Spleen (tissue), 11 donors: ENCODE data around the gene WDR62. TPM values are rescaled to one million over a fixed set of nuclear protein-coding genes. Genes with fewer than 3 reads are reported as not detected.

Experiments
- DNase-seq: peaks from one replicate; pipeline ENCODE4 v3.0.0-alpha.2; 2020
- H3K27ac ChIP-seq, 8 donors: fragments of 200-600 bp; sonication (generic) in 7 of 8; 1 replicate in 4 of 8; 2 replicates in 4 of 8; pipeline versions ENCODE4 v1.5.0 to v1.8.0; 2016 to 2021; ENCODE audit warnings: inconsistent platforms in 4 of 8, mild to moderate bottlenecking in 4 of 8, moderate library complexity in 1 of 8
- H3K27me3 ChIP-seq, 7 donors: fragments of 200-600 bp; sonication (generic) in 6 of 7; replicated peaks in 1 of 7; 1 replicate in 4 of 7; 2 replicates in 3 of 7; pipeline versions ENCODE4 v1.5.0 to v1.8.0; 2016 to 2021; ENCODE audit warnings: inconsistent platforms in 3 of 7, mild to moderate bottlenecking in 1 of 7
- H3K36me3 ChIP-seq, 6 donors: fragments of 200-600 bp; sonication (generic) in 5 of 6; 1 replicate in 4 of 6; 2 replicates in 2 of 6; pipeline versions ENCODE4 v1.5.0 to v1.8.0; 2016 to 2021; ENCODE audit warnings: inconsistent platforms in 2 of 6
- H3K4me1 ChIP-seq, 6 donors: fragments of 200-600 bp; sonication (generic) in 5 of 6; 1 replicate in 3 of 6; 2 replicates in 3 of 6; pipeline versions ENCODE4 v1.5.0 to v1.8.0; 2016 to 2021; ENCODE audit warnings: inconsistent platforms in 3 of 6
- H3K4me3 ChIP-seq, 8 donors: fragments of 200-600 bp; sonication (generic) in 7 of 8; 1 replicate in 4 of 8; 2 replicates in 4 of 8; pipeline versions ENCODE4 v1.5.0 to v1.8.0; 2016 to 2021; ENCODE audit warnings: inconsistent platforms in 4 of 8, mild to moderate bottlenecking in 4 of 8, moderate library complexity in 2 of 8
- H3K9me3 ChIP-seq, 8 donors: fragments of 200-600 bp; sonication (generic) in 7 of 8; 1 replicate in 4 of 8; 2 replicates in 4 of 8; pipeline versions ENCODE4 v1.5.0 to v1.8.0; 2016 to 2021; ENCODE audit warnings: inconsistent platforms in 4 of 8
- CTCF ChIP-seq, 11 experiments: fragments of 200-600 bp in 7 of 11; fragments of 450-650 bp in 4 of 11; sonication (generic) in 4 of 11; IDR thresholded peaks in 8 of 11; conservative IDR thresholded peaks in 3 of 11; 1 replicate in 7 of 11; 2 replicates in 4 of 11; pipeline versions ENCODE4 v1.4.0 to v1.8.0; 2016 to 2021; ENCODE audit warnings: antibody characterized with exemption in 11 of 11, inconsistent platforms in 4 of 11, mild to moderate bottlenecking in 1 of 11
- POLR2A ChIP-seq, 3 donors: fragments of 450-650 bp; IDR thresholded peaks; one replicate each; pipeline ENCODE4 v1.5.1; 2017; ENCODE audit warnings: antibody characterized with exemption in 3 of 3, mild to moderate bottlenecking in 1 of 3
- POLR2AphosphoS5 ChIP-seq, 3 donors: sonication (generic); formaldehyde crosslinking; IDR thresholded peaks; one replicate each; pipeline ENCODE4 v1.5.1; 2017; ENCODE audit warnings: antibody characterized with exemption in 3 of 3
- WGBS, 5 donors: extraction: QIAGEN DNeasy Blood & Tissue Kit in 3 of 5; methylation state at CpG; one replicate each; pipeline versions ENCODE4 v1.1.5 to v1.1.7; 2013 to 2018; 5-methylcytosine and 5-hydroxymethylcytosine counted together
- intact Hi-C: fragments of 100-400 bp; cut with DNase I; formaldehyde crosslinking; loops from one replicate; pipeline ENCODE4 v1.15.0; 2023; ENCODE audit warnings: low total_unique reads
- polyA plus RNA-seq, 3 donors: library from polyadenylated mRNA; stranded (reverse); fragments of 200-250 nt; gene quantifications; one replicate each; pipeline ENCODE4 v1.2.1, GENCODE V29; 2013
- total RNA-seq, 7 donors: library from RNA; depleted of rRNA in 3 of 7; stranded (reverse); fragments of >200 nt in 3 of 7; fragmentation: NEBNext Ultra II Directional in 4 of 7; extraction: Animal tissue kit (Norgen Biotek cat#: 25700) in 4 of 7; gene quantifications; one replicate each; pipeline versions ENCODE4 v1.1.0 to v1.2.1, GENCODE V29; 2016 to 2021
- donor health status: healthy with polysubstance abuse.
- donor health status: DM: no; HTN: no; CAD: no; lungs with moderate emphysema.
- donor health status: DM: no; HTN: no; CAD: no.
- donor health status: Bipolar disorder and iron deficiency.
- donor health status: healthy.
- donor health status: DM: no; HTN: no; CAD: no.
- donor health status: DM: yes; HTN: yes; CAD: no.

Gene WDR62
- total and polyA plus RNA-seq, 10 donors: 1.3 to 5.2 (median 2.2) TPM

- intact Hi-C loops: no loop called here
- TF ChIP-seq POLR2AphosphoS5 (IDR thresholded peaks at IDR 0.05): peak; percentile 79 to 89 (median 87)
- no peak for TF ChIP-seq POLR2A (IDR thresholded peaks at IDR 0.05)
- no peak for TF ChIP-seq CTCF (IDR thresholded peaks at IDR 0.05 in 8 of 11, conservative IDR thresholded peaks at IDR 0.05 in 3 of 11)
- H3K27me3 ChIP-seq: no peaks in the 10 kb centered on the region
- H3K27ac ChIP-seq: peak within 1 kb of the TSS; percentile 68 to 97 (median 89)
- WGBS, 5 donors: 19 to 53% (median 31%) methylated on average over 17 to 40 of the region's 40 CpGs
- peak; percentile 87 for DNase-seq
- H3K4me3 ChIP-seq: peak within 1 kb of the TSS; percentile 20 to 69 (median 42)
- H3K36me3 ChIP-seq: peaks cover 0 to 59% (median 33%) of the 10 kb centered on the region in 6 donors
- H3K9me3 ChIP-seq: no peaks in the 10 kb centered on the region
- peaks cover 0 to 38% (median 11%) of the 10 kb centered on the region in 6 donors for H3K4me1 ChIP-seq
Measured at GRCh38 chr19:36152352-36153091, 97.8 kb downstream of the WDR62 start, which contains the start of gene COX7A1. Gene COX7A1, minus strand, starts transcription at chr19:36152447. Its CDS starts 40 bp downstream, at chr19:36152407.

GRCh38 chr19:36153126-36153525 is 98.4 kb downstream of the WDR62 start:
- no peaks in the 10 kb centered on the region for H3K9me3 ChIP-seq

More at GRCh38 chr19:36153126-36153525, 98.4 kb downstream of the WDR62 start:
- TF ChIP-seq CTCF (IDR thresholded peaks at IDR 0.05 in 8 of 11, conservative IDR thresholded peaks at IDR 0.05 in 3 of 11) (no peak), POLR2A (IDR thresholded peaks at IDR 0.05) (no peak), POLR2AphosphoS5 (IDR thresholded peaks at IDR 0.05) (no peak)
- H3K4me1 ChIP-seq: peaks cover 0 to 38% (median 11%) of the 10 kb centered on the region in 6 donors
- peak overlapping the region in 3 of 8 donors; percentile 41 to 69 (median 55) for H3K4me3 ChIP-seq
- peaks cover 0 to 53% (median 27%) of the 10 kb centered on the region in 6 donors for H3K36me3 ChIP-seq
- peak; percentile 20 for DNase-seq
- intact Hi-C loops: no loop called here
- no peaks in the 10 kb centered on the region for H3K27me3 ChIP-seq
- H3K27ac ChIP-seq: peak overlapping the region; percentile 68 to 97 (median 89)
- 89 to 96% (median 93%) methylated on average over 10 of the region's 10 CpGs for WGBS, 5 donors

Other genes starting within 250 kb of the WDR62 start
- not detected for gene PRODH2, start 242.1 kb upstream of the WDR62 start, total RNA-seq
- gene PRODH2, start 242.1 kb upstream of the WDR62 start, polyA plus RNA-seq: under 1 TPM in 1 of 3 donors, not detected in 2; 0.06 TPM
- gene NPHS1, start 202.4 kb upstream of the WDR62 start, total RNA-seq: under 1 TPM in 2 of 7 donors, not detected in 5; 0.20 to 0.60 TPM
- gene NPHS1, start 202.4 kb upstream of the WDR62 start, polyA plus RNA-seq: under 1 TPM; 0.10 to 0.58 (median 0.13) TPM
- gene KIRREL2, start 198.0 kb upstream of the WDR62 start, total RNA-seq: under 1 TPM in 1 of 7 donors, not detected in 6; 0.17 TPM
- gene KIRREL2, start 198.0 kb upstream of the WDR62 start, polyA plus RNA-seq: under 1 TPM; 0.10 to 0.27 (median 0.11) TPM
- 1 to 10 TPM in 3 of 7 donors, under 1 TPM in 2, not detected in 2; 0.57 to 3.6 (median 1.1) TPM for gene APLP1, start 186.3 kb upstream of the WDR62 start, total RNA-seq
- gene APLP1, start 186.3 kb upstream of the WDR62 start, polyA plus RNA-seq: 1 to 10 TPM in 2 of 3 donors, under 1 TPM in 1; 0.99 to 2.6 (median 2.4) TPM
- gene NFKBID, start 154.4 kb upstream of the WDR62 start, total RNA-seq: 10 to 100 TPM; 19.6 to 57.5 (median 30.3) TPM
- 10 to 100 TPM; 12.6 to 19.7 (median 18.1) TPM for gene NFKBID, start 154.4 kb upstream of the WDR62 start, polyA plus RNA-seq
- gene HCST, start 152.4 kb upstream of the WDR62 start, total RNA-seq: 10 to 100 TPM; 31.5 to 80.4 (median 58.2) TPM
- gene HCST, start 152.4 kb upstream of the WDR62 start, polyA plus RNA-seq: 100 to 1,000 TPM; 119 to 130 (median 122) TPM
- gene TYROBP, start 146.6 kb upstream of the WDR62 start, total RNA-seq: 100 to 1,000 TPM; 292 to 747 (median 403) TPM
- 100 to 1,000 TPM; 281 to 446 (median 285) TPM for gene TYROBP, start 146.6 kb upstream of the WDR62 start, polyA plus RNA-seq
- gene LRFN3, start 118.5 kb upstream of the WDR62 start, total RNA-seq: 10 to 100 TPM in 4 of 7 donors, 1 to 10 TPM in 3; 7.8 to 18.2 (median 11.5) TPM
- 1 to 10 TPM in 2 of 3 donors, under 1 TPM in 1; 0.76 to 8.0 (median 1.2) TPM for gene LRFN3, start 118.5 kb upstream of the WDR62 start, polyA plus RNA-seq
- gene SDHAF1, start 59.7 kb upstream of the WDR62 start, total RNA-seq: 10 to 100 TPM; 14.6 to 34.8 (median 16.3) TPM
- 10 to 100 TPM; 26.5 to 35.6 (median 33.6) TPM for gene SDHAF1, start 59.7 kb upstream of the WDR62 start, polyA plus RNA-seq
- 1 to 10 TPM in 4 of 7 donors, under 1 TPM in 2, not detected in 1; 0.54 to 1.6 (median 1.0) TPM for gene SYNE4, start 46.1 kb upstream of the WDR62 start, total RNA-seq
- under 1 TPM; 0.70 to 0.89 (median 0.85) TPM for gene SYNE4, start 46.1 kb upstream of the WDR62 start, polyA plus RNA-seq
- gene ALKBH6, start 40.7 kb upstream of the WDR62 start, total RNA-seq: 10 to 100 TPM; 22.6 to 65.3 (median 28.3) TPM
- 10 to 100 TPM; 21.3 to 26.6 (median 24.3) TPM for gene ALKBH6, start 40.7 kb upstream of the WDR62 start, polyA plus RNA-seq
- 10 to 100 TPM in 5 of 7 donors, 1 to 10 TPM in 2; 6.8 to 18.0 (median 13.5) TPM for gene CLIP3, start 22.0 kb upstream of the WDR62 start, total RNA-seq
- gene CLIP3, start 22.0 kb upstream of the WDR62 start, polyA plus RNA-seq: 1 to 10 TPM; 2.7 to 3.2 (median 3.1) TPM
- 1 to 10 TPM; 3.5 to 7.9 (median 5.1) TPM for gene THAP8, start 612 bp upstream of the WDR62 start, total RNA-seq
- 1 to 10 TPM; 2.4 to 7.1 (median 4.4) TPM for gene THAP8, start 612 bp upstream of the WDR62 start, polyA plus RNA-seq
- not detected for gene OVOL3, start 56.2 kb downstream of the WDR62 start, total RNA-seq
- gene OVOL3, start 56.2 kb downstream of the WDR62 start, polyA plus RNA-seq: under 1 TPM; 0.11 to 0.22 (median 0.19) TPM
- 10 to 100 TPM; 23.1 to 42.3 (median 36.6) TPM for gene POLR2I, start 60.0 kb downstream of the WDR62 start, total RNA-seq
- gene POLR2I, start 60.0 kb downstream of the WDR62 start, polyA plus RNA-seq: 10 to 100 TPM; 46.2 to 60.3 (median 52.4) TPM
- 100 to 1,000 TPM in 3 of 7 donors, 10 to 100 TPM in 4; 87.8 to 120 (median 95.5) TPM for gene TBCB, start 60.6 kb downstream of the WDR62 start, total RNA-seq
- gene TBCB, start 60.6 kb downstream of the WDR62 start, polyA plus RNA-seq: 100 to 1,000 TPM; 152 to 170 (median 155) TPM
- gene CAPNS1, start 85.2 kb downstream of the WDR62 start, total RNA-seq: 100 to 1,000 TPM; 130 to 602 (median 373) TPM
- 100 to 1,000 TPM; 247 to 431 (median 321) TPM for gene CAPNS1, start 85.2 kb downstream of the WDR62 start, polyA plus RNA-seq
- 10 to 100 TPM in 5 of 7 donors, 1 to 10 TPM in 2; 6.3 to 40.9 (median 20.4) TPM for gene COX7A1, start 97.5 kb downstream of the WDR62 start, total RNA-seq
- gene COX7A1, start 97.5 kb downstream of the WDR62 start, polyA plus RNA-seq: 10 to 100 TPM; 20.0 to 37.6 (median 26.3) TPM
- 1 to 10 TPM; 3.1 to 7.1 (median 4.4) TPM for gene ZNF565, start 159.8 kb downstream of the WDR62 start, total RNA-seq
- 1 to 10 TPM; 1.2 to 1.7 (median 1.6) TPM for gene ZNF565, start 159.8 kb downstream of the WDR62 start, polyA plus RNA-seq
- gene ZNF146, start 160.2 kb downstream of the WDR62 start, total RNA-seq: 10 to 100 TPM; 43.6 to 66.3 (median 54.4) TPM
- 10 to 100 TPM; 19.1 to 27.0 (median 21.3) TPM for gene ZNF146, start 160.2 kb downstream of the WDR62 start, polyA plus RNA-seq